Measurements from ENCODE around the gene CBX1. TPM values are rescaled to one million over a fixed set of nuclear protein-coding genes. Genes with fewer than 3 reads are reported as not detected.

The CBX1 gene
- total and polyA plus RNA-seq, 2 of the 4 experiments (the other 2 are of a cell fraction) = 35.0 to 54.9 TPM

GRCh38 chr17:48122665-48123045, 21.4 kb upstream of the CBX1 start:
- Histone ChIP-seq H2BK5ac (ENCODE audit: low read depth, low read length, poor library complexity, severe bottlenecking) (no peak overlapping the region), H3K27ac (ENCODE audit: insufficient read depth, low read length) (no peak overlapping the region), H3K9ac (ENCODE audit: low read depth, low read length) (no peak overlapping the region), H3K4ac (ENCODE audit: low read depth, low read length) (no peak overlapping the region), H2AK9ac (replicated peaks; ENCODE audit: low read depth, low read length, poor library complexity) (no peak overlapping the region), H3K56ac (ENCODE audit: extremely low read depth, insufficient read depth, low read length) (no peak overlapping the region), H3K9me1 (ENCODE audit: insufficient read depth, low read length) (no peaks in the 10 kb centered on the region), H2BK15ac (ENCODE audit: low read depth, low read length) (no peak overlapping the region), H2AK5ac (ENCODE audit: low read depth, low read length) (no peak overlapping the region), H4K20me1 (ENCODE audit: insufficient read depth, low read length) (no peaks in the 10 kb centered on the region), H3K23ac (ENCODE audit: low read depth, low read length) (no peak overlapping the region), H3K4me3 (ENCODE audit: insufficient read depth, low read depth, low read length) (no peak overlapping the region), H2AFZ (replicated peaks; ENCODE audit: low read length, poor library complexity) (no peak overlapping the region), H4K8ac (ENCODE audit: low read depth in 2 of 2, low read length in 2 of 2) (no peak overlapping the region), H3K18ac (ENCODE audit: low read depth, low read length) (no peak overlapping the region), H2BK20ac (ENCODE audit: low read depth, low read length) (no peak overlapping the region), H3K9me3 (ENCODE audit: control insufficient read depth, insufficient read depth, low read length) (no peaks in the 10 kb centered on the region), H3K79me1 (ENCODE audit: low read depth in 1 of 2, low read length in 2 of 2) (peaks cover 0 to 6% of the 10 kb centered on the region in 2 experiments; a peak in 1 of 4 replicates), H3K36me3 (ENCODE audit: control insufficient read depth, insufficient read depth, low read length) (peaks cover 35% of the 10 kb centered on the region), H3K14ac (replicated peaks; ENCODE audit: low read depth, low read length) (no peak overlapping the region), H3K4me1 (ENCODE audit: control insufficient read depth, insufficient read depth, low read length) (no peaks in the 10 kb centered on the region), H4K5ac (ENCODE audit: low read depth, low read length) (no peak overlapping the region), H2BK120ac (ENCODE audit: low read depth, low read length) (no peak overlapping the region), H3K27me3 (ENCODE audit: control insufficient read depth, insufficient read depth, low read length) (no peaks in the 10 kb centered on the region), H4K91ac (ENCODE audit: insufficient read depth, low read depth, low read length) (no peak overlapping the region), H3K4me2 (ENCODE audit: low read depth, low read length) (no peak overlapping the region)
- intact Hi-C loops (cut with micrococcal nuclease) = no loop called here
- ATAC-seq (ENCODE audit: low read depth) = no peak
- no TSS peak for BruUV-seq (replicated peaks)
- whole genome bisulfite sequencing, 2 experiments (ENCODE audit: extremely low coverage in 2 of 2, insufficient read length in 1 of 2) = no CpG with 5 or more reads among the region's 3 CpGs
- ChIA-PET POLR2A (ENCODE audit: unreplicated experiment) (no interaction called here), CTCF (no interaction called here)
- no peak for DNase-seq
- TF ChIP-seq USF2 (IDR thresholded peaks at IDR 0.05; ENCODE audit: low read depth, low read length) (no peak), MXI1 (IDR thresholded peaks at IDR 0.05; ENCODE audit: borderline replicate concordance, low read depth, low read length) (no peak), SMC3 (IDR thresholded peaks at IDR 0.05; ENCODE audit: low read depth, low read length) (no peak), FOS (IDR thresholded peaks at IDR 0.05; ENCODE audit: low read depth, low read length) (no peak), MAZ (IDR thresholded peaks at IDR 0.05; ENCODE audit: borderline replicate concordance, low read depth, low read length) (no peak), ELK1 (IDR thresholded peaks at IDR 0.05; ENCODE audit: borderline replicate concordance, low read depth, low read length) (no peak), RFX5 (IDR thresholded peaks at IDR 0.05; ENCODE audit: low read depth, low read length) (no peak), BHLHE40 (IDR thresholded peaks at IDR 0.05; ENCODE audit: low read depth, low read length) (no peak), POLR2A (IDR thresholded peaks at IDR 0.05; ENCODE audit: low read depth, low read length) (no peak), NFE2L2 (IDR thresholded peaks at IDR 0.05; ENCODE audit: low read depth, low read length) (no peak), RAD21 (IDR thresholded peaks at IDR 0.05; ENCODE audit: low read length) (no peak), CEBPB (IDR thresholded peaks at IDR 0.05; ENCODE audit: low read depth, low read length) (no peak), CHD1 (IDR thresholded peaks at IDR 0.05; ENCODE audit: low read depth, low read length) (no peak), MAFK (IDR thresholded peaks at IDR 0.05; ENCODE audit: low read depth, low read length) (no peak), RCOR1 (IDR thresholded peaks at IDR 0.05; ENCODE audit: insufficient replicate concordance, low read length) (no peak)
- TF ChIP-seq, protein P1, sequence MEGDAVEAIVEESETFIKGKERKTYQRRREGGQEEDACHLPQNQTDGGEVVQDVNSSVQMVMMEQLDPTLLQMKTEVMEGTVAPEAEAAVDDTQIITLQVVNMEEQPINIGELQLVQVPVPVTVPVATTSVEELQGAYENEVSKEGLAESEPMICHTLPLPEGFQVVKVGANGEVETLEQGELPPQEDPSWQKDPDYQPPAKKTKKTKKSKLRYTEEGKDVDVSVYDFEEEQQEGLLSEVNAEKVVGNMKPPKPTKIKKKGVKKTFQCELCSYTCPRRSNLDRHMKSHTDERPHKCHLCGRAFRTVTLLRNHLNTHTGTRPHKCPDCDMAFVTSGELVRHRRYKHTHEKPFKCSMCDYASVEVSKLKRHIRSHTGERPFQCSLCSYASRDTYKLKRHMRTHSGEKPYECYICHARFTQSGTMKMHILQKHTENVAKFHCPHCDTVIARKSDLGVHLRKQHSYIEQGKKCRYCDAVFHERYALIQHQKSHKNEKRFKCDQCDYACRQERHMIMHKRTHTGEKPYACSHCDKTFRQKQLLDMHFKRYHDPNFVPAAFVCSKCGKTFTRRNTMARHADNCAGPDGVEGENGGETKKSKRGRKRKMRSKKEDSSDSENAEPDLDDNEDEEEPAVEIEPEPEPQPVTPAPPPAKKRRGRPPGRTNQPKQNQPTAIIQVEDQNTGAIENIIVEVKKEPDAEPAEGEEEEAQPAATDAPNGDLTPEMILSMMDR (conservative IDR thresholded peaks at IDR 0.05; ENCODE audit: low read depth, low read length) = no peak
- in situ Hi-C loops (cut with MboI; ENCODE audit: low sequenced_read_pairs) = no loop called here
- dilution Hi-C loops (cut with HindIII; ENCODE audit: low sequenced_read_pairs, unreplicated experiment) = no loop called here
